OCI-LY7 (cell line): Measurements from ENCODE around the gene CYSLTR1. TPM values are rescaled to one million over a fixed set of nuclear protein-coding genes. Genes with fewer than 3 reads are reported as not detected.

Source experiments
- BruUV-seq: library from RNA; stranded (reverse); fragments of 400-500 nt; replicated peaks from 2 replicates; lab custom pipeline; 2021; lab: Mats Ljungman, UMichigan
- CTCF ChIA-PET: fragments of 300-600 bp; sonication (Branson Sonifier 250); formaldehyde crosslinking; loops from one replicate; lab custom pipeline; 2022; ENCODE audit warnings: antibody characterized with exemption; ENCODE audit not compliant: unreplicated experiment; lab: Charles Lee
- POLR2A ChIA-PET: fragments of 300-600 bp; sonication (Branson Sonifier 250); formaldehyde crosslinking; loops from one replicate; lab custom pipeline; 2022; ENCODE audit warnings: antibody characterized with exemption; lab: Charles Lee
- DNase-seq: peaks from one replicate; pipeline ENCODE4 v3.0.0-alpha.2; 2015; ENCODE audit warnings: low spot score
- H2AFZ ChIP-seq: fragments of 200-600 bp; sonication (generic), shearing (Covaris generic); 2 replicates; pipeline ENCODE4 v1.6.1; 2014; ENCODE audit warnings: mild to moderate bottlenecking, antibody characterized with exemption, low read length, moderate library complexity
- H3K27ac ChIP-seq: fragments of 200-600 bp; sonication (generic); 2 replicates; pipeline ENCODE4 v1.5.1; 2014; ENCODE audit warnings: mixed run types, low read depth, mild to moderate bottlenecking, moderate library complexity, low read length, inconsistent platforms; ENCODE audit not compliant: poor library complexity, severe bottlenecking
- H3K36me3 ChIP-seq: fragments of 200-600 bp; sonication (generic); 2 replicates; pipeline ENCODE4 v1.6.1; 2014; ENCODE audit warnings: mild to moderate bottlenecking, antibody characterized with exemption, low read length, moderate library complexity, mixed read lengths; ENCODE audit not compliant: insufficient read depth
- H3K4me1 ChIP-seq: fragments of 200-600 bp; sonication (generic); 2 replicates; pipeline ENCODE4 v1.5.1; 2014; ENCODE audit warnings: mild to moderate bottlenecking, low read length; ENCODE audit not compliant: insufficient read depth, poor library complexity, severe bottlenecking
- H3K4me2 ChIP-seq: fragments of 200-600 bp; sonication (generic); 2 replicates; pipeline ENCODE4 v1.6.1; 2014; ENCODE audit warnings: mild to moderate bottlenecking, low read length
- H3K4me3 ChIP-seq: fragments of 200-600 bp; sonication (generic); 2 replicates; pipeline ENCODE4 v1.5.1; 2014; ENCODE audit warnings: mild to moderate bottlenecking, low read depth, low read length; ENCODE audit not compliant: poor library complexity, severe bottlenecking
- H3K79me2 ChIP-seq: fragments of 200-600 bp; sonication (generic); 2 replicates; pipeline ENCODE4 v1.6.1; 2016; ENCODE audit warnings: low read depth, mild to moderate bottlenecking, low read length, moderate library complexity, mixed read lengths; ENCODE audit not compliant: insufficient read depth
- H3K9me2 ChIP-seq: fragments of 200-600 bp; sonication (generic); 2 replicates; pipeline ENCODE4 v1.6.1; 2016; ENCODE audit warnings: mild to moderate bottlenecking, low read length, mixed read lengths; ENCODE audit not compliant: insufficient read depth
- H3K9me3 ChIP-seq: fragments of 200-600 bp; sonication (generic); 2 replicates; pipeline ENCODE4 v1.6.1; 2014; ENCODE audit warnings: mild to moderate bottlenecking, mixed run types, low read length, mixed read lengths
- H4K20me1 ChIP-seq: fragments of 200-600 bp; sonication (generic); 2 replicates; pipeline ENCODE4 v1.6.1; 2014; ENCODE audit warnings: mild to moderate bottlenecking, antibody characterized with exemption, low read length, moderate library complexity, mixed read lengths; ENCODE audit not compliant: insufficient read depth
- EZH2phosphoT487 ChIP-seq: fragments of 200-600 bp; sonication (generic); IDR thresholded peaks from 2 replicates; pipeline ENCODE4 v1.6.1; 2018; ENCODE audit warnings: low read depth, borderline replicate concordance, mild to moderate bottlenecking, mixed run types, antibody characterized with exemption, low read length, moderate library complexity, mixed read lengths
- intact Hi-C: fragments of 100-400 bp; cut with micrococcal nuclease; formaldehyde crosslinking; loops from one replicate; pipeline ENCODE4 v1.10.0; 2022; ENCODE audit not compliant: unreplicated experiment
- total RNA-seq, 2 experiments: library from RNA; depleted of rRNA in 1 of 2; stranded (reverse); fragments of >200 nt in 1 of 2; shearing (Covaris generic) in 1 of 2; gene quantifications; 2 replicates each; pipeline ENCODE4 v1.2.3, GENCODE V29; 2014 to 2022
- TF ChIP-seq, protein P1 (sequence below): fragments of 200-600 bp; sonication (generic); conservative IDR thresholded peaks from 2 replicates; pipeline ENCODE4 v1.5.1; 2014; ENCODE audit warnings: mild to moderate bottlenecking, antibody characterized with exemption, low read length, moderate library complexity, mixed read lengths

Gene CYSLTR1
- total RNA-seq, 2 experiments from 2014 or later = 0.99 to 1.4 TPM

DNA sequence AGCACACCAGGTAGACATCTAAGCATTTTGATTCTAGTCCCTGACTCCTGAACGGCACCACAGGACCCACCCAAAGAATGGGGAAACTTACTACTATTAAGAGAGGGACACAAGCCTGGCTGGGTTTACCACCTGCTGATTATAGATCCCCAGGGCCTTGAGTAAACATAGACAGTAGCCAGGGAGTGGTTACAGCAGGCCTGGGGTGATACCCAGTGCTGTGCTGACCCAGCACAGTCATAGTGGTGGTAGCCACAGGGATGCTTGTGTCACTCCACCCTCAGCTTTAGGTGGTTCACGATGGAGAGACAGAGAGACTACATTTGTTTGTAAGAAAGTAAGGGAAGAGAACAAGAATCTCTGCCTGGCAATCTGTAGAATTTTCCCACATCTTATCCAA lies 11.7 kb downstream of the CYSLTR1 start:
- Histone ChIP-seq H3K4me3 (no peak overlapping the region), H4K20me1 (no peaks in the 10 kb centered on the region), H3K79me2 (no peaks in the 10 kb centered on the region), H2AFZ (no peak overlapping the region), H3K4me1 (no peaks in the 10 kb centered on the region), H3K4me2 (no peak overlapping the region), H3K9me3 (no peaks in the 10 kb centered on the region), H3K36me3 (no peaks in the 10 kb centered on the region), H3K27ac (no peak overlapping the region), H3K9me2 (no peaks in the 10 kb centered on the region)
- CTCF ChIA-PET = no interaction called here
- no peak for DNase-seq
- TF ChIP-seq, protein P1, sequence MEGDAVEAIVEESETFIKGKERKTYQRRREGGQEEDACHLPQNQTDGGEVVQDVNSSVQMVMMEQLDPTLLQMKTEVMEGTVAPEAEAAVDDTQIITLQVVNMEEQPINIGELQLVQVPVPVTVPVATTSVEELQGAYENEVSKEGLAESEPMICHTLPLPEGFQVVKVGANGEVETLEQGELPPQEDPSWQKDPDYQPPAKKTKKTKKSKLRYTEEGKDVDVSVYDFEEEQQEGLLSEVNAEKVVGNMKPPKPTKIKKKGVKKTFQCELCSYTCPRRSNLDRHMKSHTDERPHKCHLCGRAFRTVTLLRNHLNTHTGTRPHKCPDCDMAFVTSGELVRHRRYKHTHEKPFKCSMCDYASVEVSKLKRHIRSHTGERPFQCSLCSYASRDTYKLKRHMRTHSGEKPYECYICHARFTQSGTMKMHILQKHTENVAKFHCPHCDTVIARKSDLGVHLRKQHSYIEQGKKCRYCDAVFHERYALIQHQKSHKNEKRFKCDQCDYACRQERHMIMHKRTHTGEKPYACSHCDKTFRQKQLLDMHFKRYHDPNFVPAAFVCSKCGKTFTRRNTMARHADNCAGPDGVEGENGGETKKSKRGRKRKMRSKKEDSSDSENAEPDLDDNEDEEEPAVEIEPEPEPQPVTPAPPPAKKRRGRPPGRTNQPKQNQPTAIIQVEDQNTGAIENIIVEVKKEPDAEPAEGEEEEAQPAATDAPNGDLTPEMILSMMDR = no peak
- no peak for TF ChIP-seq EZH2phosphoT487
- POLR2A ChIA-PET = no interaction called here
- intact Hi-C loops = no loop called here
- BruUV-seq = no TSS peak

DNA sequence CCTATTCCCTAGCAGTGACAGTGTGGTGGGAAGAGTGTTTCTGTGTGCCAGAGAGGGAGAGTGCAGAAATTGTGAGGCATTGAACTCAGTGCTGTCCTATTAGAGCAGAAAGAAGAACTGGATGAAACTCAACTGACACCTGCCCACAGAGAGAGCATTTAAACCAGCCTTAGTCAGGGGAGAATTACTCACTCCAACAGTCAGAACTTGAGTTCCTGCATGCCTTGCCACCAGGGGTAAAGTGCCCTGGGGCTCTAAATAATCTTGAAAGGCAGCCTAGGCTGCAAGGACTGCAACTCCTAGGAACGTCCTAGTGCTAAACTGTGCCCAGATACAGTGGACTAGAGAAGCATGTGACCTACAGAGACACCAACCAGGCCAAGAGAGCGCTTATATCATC lies 12.8 kb downstream of the CYSLTR1 start:
- CTCF ChIA-PET = no interaction called here

DNA sequence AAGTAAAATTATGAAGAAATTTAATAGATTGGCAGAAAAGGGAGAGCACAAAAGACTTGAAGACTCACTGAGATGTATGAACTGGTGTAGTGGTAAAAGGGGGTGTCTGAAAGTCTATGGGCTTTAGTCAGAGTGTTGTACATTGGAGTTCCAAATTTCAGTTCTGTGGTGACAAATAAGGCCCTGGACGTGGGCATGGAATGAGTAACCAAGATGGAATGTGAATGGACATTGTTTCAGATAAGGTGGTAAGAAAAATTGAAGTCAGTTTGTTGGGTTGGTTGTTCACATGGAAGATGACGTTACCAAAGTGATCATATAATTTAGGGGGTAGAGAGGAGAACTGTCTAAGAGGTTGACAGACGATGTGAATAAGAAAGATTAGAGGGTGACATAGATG lies 13.9 kb downstream of the CYSLTR1 start:
- TF ChIP-seq, protein P1 = no peak
- no peak for TF ChIP-seq EZH2phosphoT487
- ChIA-PET POLR2A (interaction anchor here (0.8 kb wide), 1 partner anchor 14 kb away, joined by 3 read pairs; the partner anchor contains the start of gene CYSLTR1), CTCF (no interaction called here)
- Histone ChIP-seq H3K27ac (no peak overlapping the region), H3K9me3 (no peaks in the 10 kb centered on the region), H4K20me1 (no peaks in the 10 kb centered on the region), H3K9me2 (no peaks in the 10 kb centered on the region), H3K4me1 (no peaks in the 10 kb centered on the region), H3K36me3 (no peaks in the 10 kb centered on the region), H3K4me3 (no peak overlapping the region), H2AFZ (no peak overlapping the region), H3K79me2 (no peaks in the 10 kb centered on the region), H3K4me2 (no peak overlapping the region)
- intact Hi-C loops = no loop called here
- no peak for DNase-seq
- BruUV-seq = no TSS peak

More for the DNA sequence above, 12.8 kb downstream of the CYSLTR1 start:
- POLR2A ChIA-PET = interaction anchor here (0.9 kb wide), 1 partner anchor 20 kb away, joined by 3 read pairs; no protein-coding TSS in a partner anchor
- Histone ChIP-seq H3K9me3 (no peaks in the 10 kb centered on the region), H2AFZ (no peak overlapping the region), H3K4me1 (no peaks in the 10 kb centered on the region), H3K79me2 (no peaks in the 10 kb centered on the region), H3K27ac (no peak overlapping the region), H3K4me3 (no peak overlapping the region), H3K36me3 (no peaks in the 10 kb centered on the region), H3K4me2 (no peak overlapping the region), H4K20me1 (no peaks in the 10 kb centered on the region), H3K9me2 (no peaks in the 10 kb centered on the region)
- no peak for TF ChIP-seq EZH2phosphoT487
- TF ChIP-seq, protein P1 = no peak
- DNase-seq = no peak
- BruUV-seq = no TSS peak
- intact Hi-C loops = no loop called here
